ENCODE results near the gene KRTAP4-7.
"Not testable (repeated sequence)": the region's sequence is repeated elsewhere in the genome, so short reads cannot be mapped to it uniquely, and the experiment has no call there.

DNA sequence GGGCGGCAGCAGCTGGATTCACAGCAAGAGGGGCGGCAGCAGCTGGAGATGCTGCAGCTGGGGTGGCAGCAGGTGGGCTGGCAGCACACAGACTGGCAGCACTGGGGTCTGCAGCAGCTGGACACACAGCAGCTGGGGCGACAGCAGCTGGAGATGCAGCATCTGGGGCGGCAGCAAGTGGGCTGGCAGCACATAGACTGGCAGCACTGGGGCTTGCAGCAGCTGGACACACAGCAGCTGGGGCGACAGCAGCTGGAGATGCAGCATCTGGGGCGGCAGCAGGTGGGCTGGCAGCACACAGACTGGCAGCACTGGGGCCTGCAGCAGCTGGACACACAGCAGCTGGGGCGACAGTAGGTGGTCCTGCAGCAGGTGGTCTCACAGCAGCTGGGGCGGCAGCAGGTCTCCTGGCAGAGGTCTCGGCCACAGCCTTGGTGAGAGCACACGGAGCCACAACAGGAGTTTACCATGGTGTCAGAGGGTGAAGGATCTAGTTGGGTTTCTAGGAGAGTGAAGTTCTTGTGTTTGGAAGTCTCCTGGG, 34.0 kb downstream of the KRTAP4-7 start, which contains the start of gene KRTAP4-11:
- not testable (repeated sequence) for TF ChIP-seq EZH2 (optimal IDR thresholded peaks at IDR 0.05; ENCODE audit: low read depth, low read length); EZH2phosphoT487 (IDR thresholded peaks at IDR 0.05; ENCODE audit: low read length)
- TF ChIP-seq, protein P1, sequence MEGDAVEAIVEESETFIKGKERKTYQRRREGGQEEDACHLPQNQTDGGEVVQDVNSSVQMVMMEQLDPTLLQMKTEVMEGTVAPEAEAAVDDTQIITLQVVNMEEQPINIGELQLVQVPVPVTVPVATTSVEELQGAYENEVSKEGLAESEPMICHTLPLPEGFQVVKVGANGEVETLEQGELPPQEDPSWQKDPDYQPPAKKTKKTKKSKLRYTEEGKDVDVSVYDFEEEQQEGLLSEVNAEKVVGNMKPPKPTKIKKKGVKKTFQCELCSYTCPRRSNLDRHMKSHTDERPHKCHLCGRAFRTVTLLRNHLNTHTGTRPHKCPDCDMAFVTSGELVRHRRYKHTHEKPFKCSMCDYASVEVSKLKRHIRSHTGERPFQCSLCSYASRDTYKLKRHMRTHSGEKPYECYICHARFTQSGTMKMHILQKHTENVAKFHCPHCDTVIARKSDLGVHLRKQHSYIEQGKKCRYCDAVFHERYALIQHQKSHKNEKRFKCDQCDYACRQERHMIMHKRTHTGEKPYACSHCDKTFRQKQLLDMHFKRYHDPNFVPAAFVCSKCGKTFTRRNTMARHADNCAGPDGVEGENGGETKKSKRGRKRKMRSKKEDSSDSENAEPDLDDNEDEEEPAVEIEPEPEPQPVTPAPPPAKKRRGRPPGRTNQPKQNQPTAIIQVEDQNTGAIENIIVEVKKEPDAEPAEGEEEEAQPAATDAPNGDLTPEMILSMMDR (IDR thresholded peaks at IDR 0.05; ENCODE audit: low read length) = not testable (repeated sequence)
